GM19452 (cell line): ENCODE results near the gene RPL19.

ENCODE experiments used
- ATAC-seq: cut with Tn5 transposase; IDR thresholded peaks from one replicate; pipeline ENCODE4 v1.9.1; 2021; ENCODE audit not compliant: unreplicated experiment

Gene RPL19

GRCh38 chr17:39196808-39197291 is 3.2 kb upstream of the RPL19 start:
- ATAC-seq, result no peak

DNA sequence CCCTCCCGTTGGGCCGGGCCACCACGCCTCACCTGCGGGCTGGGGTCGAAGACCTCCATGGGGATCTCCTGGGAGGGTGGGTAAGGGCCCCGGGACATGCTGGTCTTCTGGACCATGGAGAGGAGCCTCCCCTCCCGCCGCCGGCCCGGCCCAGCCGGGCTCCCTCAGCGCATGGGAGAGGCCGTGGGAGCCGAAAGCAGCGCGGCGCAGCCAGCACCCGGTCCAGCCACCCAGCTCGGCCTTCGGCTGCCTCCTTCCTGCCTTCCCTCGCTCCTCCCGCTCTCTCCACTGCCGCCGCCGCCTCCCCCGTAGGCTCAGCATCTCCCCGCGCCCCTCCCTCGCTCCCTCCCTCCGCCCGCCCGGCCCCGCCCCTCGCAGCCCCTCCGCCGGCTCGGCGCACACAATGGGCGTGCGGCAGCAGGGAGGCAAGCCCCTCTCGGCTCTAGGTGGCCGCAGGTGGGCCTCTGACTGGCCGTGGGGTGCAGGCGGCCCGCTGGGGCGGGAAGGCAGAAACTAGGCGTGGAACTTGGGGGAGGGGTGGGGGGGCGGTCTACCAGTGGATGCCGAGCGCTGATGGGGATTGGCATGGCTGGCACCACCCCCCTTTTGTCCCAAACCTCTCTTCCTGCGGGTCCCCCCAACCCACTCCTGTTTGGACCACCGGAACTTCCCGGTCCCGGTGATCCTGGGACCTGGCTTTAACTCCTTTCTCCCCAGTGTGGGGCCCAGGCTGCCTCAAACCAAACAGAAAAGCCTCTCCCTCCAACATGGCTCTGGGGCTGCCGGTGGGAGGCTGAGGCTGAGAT is 2.5 kb upstream of the RPL19 start, which contains the start of gene CACNB1:
TSS of gene CACNB1 (minus strand) at position 290 of the 806 bp plus-strand sequence. CDS start at position 116, 174 bp downstream.
- no peak for ATAC-seq

- no peak for ATAC-seq
These were observed 1.9 kb upstream of the RPL19 start for GRCh38 chr17:39198186-39198566.

- peak; percentile 56 for ATAC-seq
These were observed 338 bp upstream of the RPL19 start for GRCh38 chr17:39199820-39200069.

DNA sequence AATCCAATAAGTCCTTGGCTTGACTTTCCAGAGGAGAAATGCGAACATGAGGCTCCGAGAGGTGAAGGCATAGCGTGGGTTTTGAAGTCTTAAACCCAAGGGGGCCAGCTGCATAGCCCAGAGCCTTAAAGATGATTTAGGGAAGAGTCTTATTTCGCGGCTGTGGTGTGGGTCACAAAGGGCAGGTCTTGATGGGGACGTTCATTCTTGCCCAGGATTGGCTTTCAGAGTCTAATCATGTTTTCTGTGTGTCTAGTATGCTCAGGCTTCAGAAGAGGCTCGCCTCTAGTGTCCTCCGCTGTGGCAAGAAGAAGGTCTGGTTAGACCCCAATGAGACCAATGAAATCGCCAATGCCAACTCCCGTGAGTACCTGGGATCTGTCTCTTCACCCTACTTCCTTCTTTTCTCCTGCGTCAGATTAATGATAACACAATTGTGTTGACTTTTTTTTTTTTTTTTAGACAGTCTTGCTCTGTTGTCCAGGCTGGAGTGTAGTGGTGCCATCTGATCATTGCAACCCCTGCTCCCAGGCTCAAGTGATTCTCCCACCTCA is 951 bp downstream of the RPL19 start:
- ATAC-seq, result no peak

DNA sequence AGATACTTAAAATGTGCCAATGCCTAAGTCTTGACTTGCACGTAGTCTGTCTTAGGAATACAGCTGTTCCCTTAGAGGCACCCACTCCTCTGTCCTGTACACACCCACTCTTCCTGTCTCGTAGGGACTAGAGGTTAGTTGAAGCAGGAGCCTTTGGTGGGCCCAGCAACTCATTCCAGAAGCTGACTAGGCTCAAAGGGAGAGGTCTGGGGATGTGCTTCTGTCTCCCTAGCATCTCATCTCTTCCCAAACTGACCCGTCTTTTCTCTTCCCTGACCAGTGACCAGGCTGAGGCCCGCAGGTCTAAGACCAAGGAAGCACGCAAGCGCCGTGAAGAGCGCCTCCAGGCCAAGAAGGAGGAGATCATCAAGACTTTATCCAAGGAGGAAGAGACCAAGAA is 4.2 kb downstream of the RPL19 start:
- no peak for ATAC-seq

DNA sequence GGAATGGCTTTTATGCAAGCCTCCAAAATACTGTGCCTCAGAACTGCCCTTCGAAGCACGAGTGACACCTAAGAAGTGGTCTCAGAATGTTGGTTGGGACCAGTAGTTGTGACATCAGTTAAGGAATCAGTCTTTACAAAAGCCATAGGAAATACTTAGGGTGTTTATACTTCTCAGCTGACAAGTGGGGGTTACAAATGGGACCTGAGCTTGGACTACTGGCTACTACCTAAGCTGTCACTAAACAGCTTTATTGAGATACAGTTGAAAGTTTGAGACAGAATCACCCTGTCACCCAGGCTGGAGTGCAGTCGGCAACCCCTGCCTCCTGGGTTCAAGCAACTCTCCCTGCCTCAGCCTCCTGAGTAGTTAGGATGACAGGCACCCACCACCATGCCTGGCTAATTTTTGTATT is 5.0 kb downstream of the RPL19 start:
- no peak for ATAC-seq

- no peak for ATAC-seq
These were observed 8.1 kb downstream of the RPL19 start for GRCh38 chr17:39208136-39208535.

- ATAC-seq, result peak; percentile 52
These were observed 8.8 kb downstream of the RPL19 start for GRCh38 chr17:39208893-39209292.

DNA sequence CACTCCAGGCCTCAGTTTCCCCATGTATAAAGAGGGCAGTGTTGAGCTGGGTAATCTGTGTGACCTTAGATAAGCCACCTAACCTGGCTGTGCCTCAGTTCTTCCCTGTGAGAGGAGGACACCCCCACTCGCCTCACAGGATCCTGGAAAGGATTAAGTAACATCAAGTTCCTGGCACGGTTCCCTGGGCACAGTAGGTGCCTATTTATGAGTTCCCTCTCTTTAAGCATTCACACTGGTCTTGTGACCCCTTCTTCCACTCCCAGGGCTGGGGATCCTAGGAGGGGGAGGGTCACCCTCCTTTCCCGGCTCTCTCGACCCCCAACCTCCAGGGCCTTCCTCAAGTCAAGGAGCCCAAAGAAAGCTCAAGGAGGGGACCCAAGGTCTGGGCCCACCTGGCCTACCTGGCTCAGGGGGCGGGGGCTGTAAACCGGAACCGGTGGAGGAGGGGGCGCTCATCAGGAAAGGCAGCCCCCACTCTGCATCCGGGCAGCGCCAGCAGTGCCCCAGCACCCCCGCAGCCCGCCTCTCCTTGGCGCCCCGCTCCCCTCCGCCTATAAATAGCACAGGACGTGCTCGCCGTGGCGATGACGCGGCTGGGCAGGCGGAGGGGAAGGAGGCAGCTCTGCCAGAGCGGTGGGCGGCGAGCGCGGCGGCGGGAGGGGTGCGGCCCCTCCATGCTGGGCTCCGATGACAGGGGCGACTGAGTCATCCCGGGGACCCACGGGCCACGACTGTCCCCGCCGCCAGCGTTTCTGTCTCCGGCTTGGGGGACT is 9.4 kb downstream of the RPL19 start:
- ATAC-seq, result no peak

DNA sequence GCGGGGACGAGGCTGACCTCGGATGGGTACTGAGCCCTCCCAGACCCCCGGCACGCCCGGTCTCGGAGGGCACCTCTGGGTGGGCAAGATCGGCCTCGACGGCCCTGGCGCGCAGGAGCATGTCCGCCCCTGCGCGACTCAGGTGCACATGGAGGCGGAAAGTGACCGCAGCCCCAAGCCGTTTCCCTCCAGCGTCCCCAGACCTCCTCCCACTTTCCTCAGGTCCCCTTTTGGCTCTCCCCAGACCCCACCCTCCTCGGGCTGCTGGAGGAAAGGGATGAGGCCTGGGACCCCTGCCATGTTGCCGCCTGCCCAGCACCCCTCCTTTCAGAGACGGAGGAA is 10.0 kb downstream of the RPL19 start:
- no peak for ATAC-seq

- ATAC-seq, result no peak
These were observed 12.2 kb downstream of the RPL19 start for GRCh38 chr17:39212195-39212810.

DNA sequence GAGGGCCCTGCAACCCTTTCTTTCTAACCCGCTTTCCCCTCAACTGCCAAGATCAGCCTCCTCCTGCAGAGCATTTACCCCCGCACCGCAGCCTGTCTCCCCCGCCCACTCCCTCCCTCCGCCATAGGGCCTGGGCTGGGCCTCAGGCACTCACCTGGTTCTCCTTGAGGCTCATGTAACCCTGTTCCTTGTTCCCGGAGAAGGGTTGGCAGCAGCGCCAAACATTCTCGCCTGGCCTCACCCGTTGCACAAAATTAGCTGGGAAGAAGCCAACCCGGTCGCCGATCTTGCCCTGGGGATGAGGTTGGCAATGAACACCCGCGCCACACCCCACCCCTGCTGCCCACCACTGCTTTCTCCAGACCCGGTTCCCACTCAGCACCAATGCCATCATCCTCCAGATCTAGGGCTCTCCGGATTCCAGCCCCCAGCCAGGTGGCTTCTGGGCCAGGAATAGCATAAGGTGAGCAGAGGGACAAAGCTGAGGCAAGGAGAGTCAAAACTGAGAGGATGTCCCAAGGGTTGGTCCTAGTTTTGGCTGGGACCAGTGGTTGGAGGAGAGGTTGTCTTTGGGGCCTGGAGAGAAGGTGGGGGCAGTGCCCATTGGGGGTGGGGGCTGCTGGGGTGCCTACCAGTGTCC is 12.9 kb downstream of the RPL19 start:
- ATAC-seq, result no peak

DNA sequence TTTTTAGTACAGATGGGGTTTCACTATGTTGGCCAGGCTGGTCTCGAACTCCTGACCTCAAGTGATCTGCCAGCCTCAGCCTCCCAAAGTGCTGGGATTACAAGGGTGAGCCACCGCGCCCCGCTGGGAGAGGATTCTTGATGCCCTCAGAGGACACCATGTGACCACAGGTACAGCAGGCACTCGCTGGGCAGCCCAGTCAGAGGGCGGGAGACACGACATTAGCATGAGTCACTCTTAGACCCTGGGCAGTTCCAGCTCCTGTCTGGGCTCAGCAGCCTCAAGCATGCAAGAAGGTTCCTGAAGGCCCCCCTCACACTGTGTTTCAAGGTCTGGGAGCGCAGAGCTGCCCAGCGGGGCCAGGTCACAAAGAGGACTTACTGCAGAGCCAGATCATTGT is 13.8 kb downstream of the RPL19 start:
- ATAC-seq, result no peak

GRCh38 chr17:39217734-39218369 is 17.8 kb downstream of the RPL19 start:
- ATAC-seq, result no peak

- ATAC-seq, result no peak
These were observed 18.8 kb downstream of the RPL19 start for GRCh38 chr17:39218906-39219305.

- no peak for ATAC-seq
These were observed 19.6 kb downstream of the RPL19 start for GRCh38 chr17:39219647-39220154.

DNA sequence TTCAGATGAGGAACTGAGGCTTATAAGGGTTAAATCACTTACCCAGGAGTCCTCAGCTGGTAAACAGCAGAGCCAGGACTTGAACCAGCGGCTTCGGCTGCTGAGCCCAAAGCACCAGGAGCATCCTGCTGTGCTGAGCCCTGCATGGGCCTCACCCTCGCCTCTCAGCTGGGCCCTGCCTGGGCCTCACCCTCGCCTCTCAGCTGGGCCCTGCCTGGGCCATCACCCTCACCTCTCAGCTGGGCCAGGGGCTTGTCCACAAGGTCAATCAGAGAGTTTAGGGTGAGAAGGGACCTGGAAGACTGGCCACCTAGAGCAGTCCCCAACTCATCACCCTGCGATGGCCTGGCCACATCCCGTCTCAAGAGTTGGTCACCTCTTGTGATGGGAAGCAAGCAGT is 21.5 kb downstream of the RPL19 start:
- ATAC-seq, result no peak

GRCh38 chr17:39222151-39222550 is 22.1 kb downstream of the RPL19 start:
- no peak for ATAC-seq
